ENCODE results near the gene SYNDIG1. TPM values are rescaled to one million over a fixed set of nuclear protein-coding genes. Genes with fewer than 3 reads are reported as not detected.

The SYNDIG1 gene
- total RNA-seq, 2 donors from 2014 or later = 0.73 to 4.5 TPM

- WGBS = 76% methylated on average over 7 of the region's 7 CpGs
- Histone ChIP-seq H3K36me3 (no peaks in the 10 kb centered on the region), H3K4me1 (replicated peaks) (no peaks in the 10 kb centered on the region), H3K4me3 (no peak overlapping the region), H3K9me3 (no peaks in the 10 kb centered on the region), H3K27me3 (replicated peaks; ENCODE audit: insufficient read depth) (no peaks in the 10 kb centered on the region), H3K27ac (no peak overlapping the region)
- intact Hi-C loops (cut with DNase I) = no loop called here
- TF ChIP-seq POLR2AphosphoS5 (IDR thresholded peaks at IDR 0.05) (no peak), POLR2A (IDR thresholded peaks at IDR 0.05) (no peak), CTCF (IDR thresholded peaks at IDR 0.05) (no peak)
- no peak for DNase-seq (ENCODE audit: low spot score)
These were observed 11.7 kb downstream of the SYNDIG1 start for GRCh38 chr20:24481173-24481572.

- H3K27ac ChIP-seq = no peak overlapping the region
- no peak overlapping the region for H3K4me3 ChIP-seq
- H3K4me1 ChIP-seq (replicated peaks) = no peaks in the 10 kb centered on the region
- intact Hi-C loops (cut with DNase I) = no loop called here
- H3K27me3 ChIP-seq (replicated peaks; ENCODE audit: insufficient read depth) = no peaks in the 10 kb centered on the region
- DNase-seq (ENCODE audit: low spot score) = no peak
- 84% methylated on average over 18 of the region's 18 CpGs for WGBS
- TF ChIP-seq CTCF (IDR thresholded peaks at IDR 0.05) (no peak), POLR2A (IDR thresholded peaks at IDR 0.05) (no peak), POLR2AphosphoS5 (IDR thresholded peaks at IDR 0.05) (no peak)
- H3K36me3 ChIP-seq = no peaks in the 10 kb centered on the region
- no peaks in the 10 kb centered on the region for H3K9me3 ChIP-seq
These were observed 14.1 kb downstream of the SYNDIG1 start for GRCh38 chr20:24483435-24484080.

GRCh38 chr20:24484081-24484450 lies 14.6 kb downstream of the SYNDIG1 start:
- intact Hi-C loops (cut with DNase I) = no loop called here

GRCh38 chr20:24485981-24486380 lies 16.6 kb downstream of the SYNDIG1 start:
- no peaks in the 10 kb centered on the region for H3K4me1 ChIP-seq (replicated peaks)
- H3K9me3 ChIP-seq = no peaks in the 10 kb centered on the region
- TF ChIP-seq CTCF (IDR thresholded peaks at IDR 0.05) (no peak), POLR2A (IDR thresholded peaks at IDR 0.05) (no peak), POLR2AphosphoS5 (IDR thresholded peaks at IDR 0.05) (no peak)
- no peak overlapping the region for H3K4me3 ChIP-seq
- H3K27me3 ChIP-seq (replicated peaks; ENCODE audit: insufficient read depth) = no peaks in the 10 kb centered on the region
- intact Hi-C loops (cut with DNase I) = no loop called here
- no peak for DNase-seq (ENCODE audit: low spot score)
- 71% methylated on average over 1 of the region's 1 CpG for WGBS
- no peak overlapping the region for H3K27ac ChIP-seq
- H3K36me3 ChIP-seq = no peaks in the 10 kb centered on the region

More at GRCh38 chr20:24484081-24484450, 14.6 kb downstream of the SYNDIG1 start:
- H3K4me1 ChIP-seq (replicated peaks) = no peaks in the 10 kb centered on the region
- no peak overlapping the region for H3K27ac ChIP-seq
- no peak for DNase-seq (ENCODE audit: low spot score)
- TF ChIP-seq POLR2A (IDR thresholded peaks at IDR 0.05) (no peak), CTCF (IDR thresholded peaks at IDR 0.05) (no peak), POLR2AphosphoS5 (IDR thresholded peaks at IDR 0.05) (no peak)
- no peaks in the 10 kb centered on the region for H3K36me3 ChIP-seq
- H3K9me3 ChIP-seq = no peaks in the 10 kb centered on the region
- no peaks in the 10 kb centered on the region for H3K27me3 ChIP-seq (replicated peaks; ENCODE audit: insufficient read depth)
- no peak overlapping the region for H3K4me3 ChIP-seq
- WGBS = 81% methylated on average over 8 of the region's 8 CpGs

- intact Hi-C loops (cut with DNase I) = no loop called here
- no peaks in the 10 kb centered on the region for H3K9me3 ChIP-seq
These were observed 17.8 kb downstream of the SYNDIG1 start for GRCh38 chr20:24487240-24487639.

More at GRCh38 chr20:24487240-24487639, 17.8 kb downstream of the SYNDIG1 start:
- 81% methylated on average over 4 of the region's 4 CpGs for WGBS
- TF ChIP-seq CTCF (IDR thresholded peaks at IDR 0.05) = no peak
- TF ChIP-seq POLR2AphosphoS5 (IDR thresholded peaks at IDR 0.05) = no peak
- no peak overlapping the region for H3K27ac ChIP-seq
- no peak overlapping the region for H3K4me3 ChIP-seq
- H3K27me3 ChIP-seq (replicated peaks; ENCODE audit: insufficient read depth) = no peaks in the 10 kb centered on the region
- DNase-seq (ENCODE audit: low spot score) = no peak
- no peaks in the 10 kb centered on the region for H3K36me3 ChIP-seq
- H3K4me1 ChIP-seq (replicated peaks) = no peaks in the 10 kb centered on the region

Data from prostate gland (tissue), 2 donors.